ENCODE results near the gene GTF2F2.

DNA sequence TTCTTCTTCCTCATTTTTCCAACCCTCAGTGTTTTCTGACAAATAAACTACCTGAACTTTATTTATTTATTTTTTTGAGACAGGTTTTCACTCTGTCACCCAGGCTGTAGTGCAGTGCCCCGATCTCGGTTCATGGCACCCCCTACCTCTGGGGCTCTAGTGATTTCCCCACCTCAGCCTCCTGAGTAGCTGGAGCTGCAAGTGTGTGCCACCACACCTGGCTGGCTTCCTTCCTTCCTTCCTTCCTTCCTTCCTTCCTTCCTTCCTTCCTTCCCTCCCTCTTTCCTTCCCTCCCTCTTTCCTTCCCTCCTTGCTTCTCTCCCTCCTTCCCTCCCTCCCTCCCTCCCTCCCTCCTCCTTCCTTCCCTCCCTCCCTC lies 48.2 kb downstream of the GTF2F2 start:
- TF ChIP-seq GATA2 (IDR thresholded peaks at IDR 0.05; ENCODE audit: low read depth, low read length): no peak
- no peak for TF ChIP-seq GATA3 (IDR thresholded peaks at IDR 0.05; ENCODE audit: low read depth, low read length)

Measured in SH-SY5Y (cell line).